Measurements from ENCODE around the gene ZNF695.
"Not testable (repeated sequence)": the region's sequence is repeated elsewhere in the genome, so short reads cannot be mapped to it uniquely, and the experiment has no call there.

Gene ZNF695

DNA sequence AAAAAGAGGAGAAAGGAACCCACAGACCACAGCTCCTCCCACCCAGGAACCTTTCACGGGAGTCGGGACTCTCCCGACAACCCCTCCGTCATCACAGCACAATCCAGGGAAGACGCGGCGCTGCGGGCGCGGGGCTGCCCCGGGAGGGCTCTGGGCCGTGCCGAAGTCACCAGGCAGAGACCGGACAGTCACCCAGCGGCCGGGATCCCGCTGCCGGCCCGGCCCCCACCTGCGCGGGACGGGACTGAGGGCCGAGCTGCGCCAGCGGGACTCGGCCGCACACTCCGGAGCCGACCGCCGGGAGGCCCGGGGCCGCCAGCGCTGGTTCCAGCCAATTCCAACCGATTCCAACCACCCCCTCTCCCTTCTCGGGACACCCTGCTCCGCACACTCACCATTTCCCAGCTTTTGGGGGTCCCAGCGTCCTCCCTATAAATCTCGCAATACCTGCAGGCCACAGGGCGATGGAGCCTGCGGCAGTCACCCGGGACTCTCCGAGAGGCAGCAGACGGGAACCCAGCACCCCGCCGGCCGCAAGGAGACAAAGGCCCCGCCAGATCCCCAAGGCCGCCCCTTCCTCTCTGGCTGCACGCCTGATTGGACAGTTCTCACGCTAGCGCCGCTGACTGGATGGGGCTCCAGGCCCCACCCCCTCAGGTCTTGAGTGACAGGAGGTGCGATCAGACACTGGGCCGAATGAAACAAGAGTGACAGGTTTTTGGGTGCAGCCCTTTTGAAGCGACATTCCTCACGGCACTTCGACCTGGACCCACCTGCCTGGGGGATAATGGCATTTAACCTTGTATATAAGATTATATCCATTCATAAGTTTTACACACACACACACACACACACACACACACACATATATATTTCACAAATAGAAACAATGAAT, at the start of gene ZNF695:
TSS of gene ZNF695 (minus strand) at position 547 of the 895 bp plus-strand sequence. CDS start at position 398, 149 bp downstream.
- DNase-seq, result peak; percentile 77

DNA sequence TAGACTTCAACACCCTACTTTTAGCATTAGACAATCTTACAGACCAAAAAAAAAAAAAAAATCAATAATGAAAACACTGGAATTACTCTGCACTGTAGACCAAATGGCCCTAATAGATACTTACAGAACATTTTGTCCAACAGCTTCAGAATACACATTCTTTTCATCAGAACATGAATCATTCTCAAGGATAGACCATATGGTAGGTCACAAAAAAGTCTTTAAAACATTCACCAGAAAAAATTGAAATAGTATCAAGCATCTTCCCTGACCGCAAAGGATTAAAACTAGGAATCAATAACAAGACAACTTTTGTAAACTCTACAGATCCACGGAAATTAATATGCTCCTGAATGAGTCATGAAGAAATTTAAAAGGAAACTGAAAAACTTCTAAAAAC, 48.2 kb upstream of the ZNF695 start:
- DNase-seq, result no peak

- DNase-seq, result no peak
These were observed 47.1 kb upstream of the ZNF695 start for GRCh38 chr1:247054992-247055415.

DNA sequence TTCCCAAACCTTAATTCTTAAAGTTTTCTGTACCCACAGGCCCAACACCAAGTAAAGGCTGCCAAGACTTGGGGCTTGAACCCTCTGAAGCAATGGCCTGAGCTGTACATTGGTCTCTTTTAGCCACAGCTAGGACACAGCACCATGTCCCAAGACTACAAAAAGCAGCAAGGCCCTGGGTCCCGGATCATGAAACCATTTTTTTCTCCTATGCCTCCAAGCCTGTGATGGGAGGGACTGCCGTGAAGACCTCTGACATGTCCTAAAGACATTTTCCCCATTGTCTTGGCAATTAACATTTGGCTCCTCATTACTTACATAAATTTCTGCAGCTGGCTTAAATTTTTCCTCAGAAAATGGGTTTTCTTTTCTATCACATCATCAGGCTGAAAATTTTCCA, 39.8 kb upstream of the ZNF695 start:
- DNase-seq, result no peak

- no peak for DNase-seq
These were observed 39.4 kb upstream of the ZNF695 start for GRCh38 chr1:247047260-247047659.

GRCh38 chr1:247043406-247043805, 35.5 kb upstream of the ZNF695 start:
- no peak for DNase-seq

DNA sequence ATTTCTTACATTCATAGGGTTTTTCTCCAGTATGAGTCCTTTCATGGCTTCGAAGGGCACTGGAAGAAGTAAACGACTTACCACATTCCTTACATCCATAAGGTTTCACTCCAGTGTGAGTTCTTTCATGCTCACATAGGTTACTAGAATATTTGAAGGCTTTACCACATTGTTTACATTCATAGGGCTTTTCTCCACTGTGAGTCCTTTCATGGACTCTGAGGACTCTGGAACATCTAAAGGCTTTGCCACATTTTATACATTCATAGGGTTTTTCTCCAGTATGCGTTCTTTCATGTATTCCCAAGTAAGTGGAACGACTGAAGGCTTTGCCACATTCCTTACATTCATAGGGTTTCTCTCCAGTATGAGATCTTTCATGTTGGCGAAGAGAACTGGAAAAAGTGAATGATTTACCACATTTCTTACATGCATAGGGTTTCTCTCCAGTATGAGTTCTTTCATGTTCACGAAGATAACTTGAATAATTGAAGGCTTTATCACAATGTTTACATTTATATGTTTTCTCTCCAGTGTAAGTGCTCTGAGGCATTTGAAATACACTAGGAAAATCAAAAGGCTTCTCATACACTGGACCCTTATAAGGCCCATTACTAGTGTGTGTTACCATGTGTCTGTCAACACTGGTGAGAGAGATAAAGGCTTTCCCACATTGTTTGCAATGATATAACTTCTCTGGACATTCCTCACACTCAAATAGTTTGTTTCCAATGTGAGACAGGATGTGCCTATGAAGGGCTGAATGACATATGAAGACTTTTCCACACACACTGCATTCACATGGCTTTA, 29.9 kb upstream of the ZNF695 start:
- no peak for DNase-seq

- DNase-seq, result not testable (repeated sequence)
These were observed 24.4 kb upstream of the ZNF695 start for GRCh38 chr1:247032306-247032705.

DNA sequence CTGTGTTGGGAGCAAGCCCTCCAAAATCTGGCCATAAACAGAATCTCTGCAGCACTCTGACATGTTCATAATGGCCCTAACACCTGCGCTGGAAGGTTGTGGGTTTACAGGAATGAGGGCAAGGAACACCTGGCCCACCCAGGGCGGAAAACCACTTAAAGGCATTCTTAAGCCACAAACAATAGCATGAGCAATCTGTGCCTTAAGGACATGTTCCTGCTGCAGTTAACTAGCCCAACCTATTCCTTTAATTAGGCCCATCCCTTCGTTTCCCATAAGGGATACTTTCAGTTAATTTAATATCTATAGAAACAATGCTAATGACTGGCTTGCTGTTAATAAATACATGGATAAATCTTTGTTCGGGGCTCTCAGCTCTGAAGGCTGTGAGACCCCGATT, 16.8 kb upstream of the ZNF695 start:
- DNase-seq, result not testable (repeated sequence)

- no peak for DNase-seq
These were observed 5.5 kb upstream of the ZNF695 start for GRCh38 chr1:247013391-247013790.

DNA sequence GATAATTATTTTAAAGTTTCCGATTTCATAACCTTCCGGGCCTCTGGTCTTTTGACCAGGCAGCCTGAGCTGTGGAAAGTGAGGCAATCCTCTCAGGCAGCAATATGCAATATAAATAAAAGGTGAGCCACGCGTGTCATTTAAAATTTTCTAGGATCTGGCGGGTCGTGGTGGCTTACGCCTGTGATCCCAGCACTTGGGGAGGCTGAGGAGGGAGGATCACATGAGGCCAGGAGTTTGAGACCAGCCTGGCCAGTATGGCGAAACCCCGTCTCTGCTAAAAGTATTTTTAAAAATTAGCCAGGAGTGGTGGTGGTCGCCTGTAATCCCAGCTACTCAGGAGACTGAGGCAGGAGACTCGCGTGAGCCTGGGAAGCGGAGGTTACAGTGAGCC, 546 bp upstream of the ZNF695 start:
- DNase-seq, result no peak

DNA sequence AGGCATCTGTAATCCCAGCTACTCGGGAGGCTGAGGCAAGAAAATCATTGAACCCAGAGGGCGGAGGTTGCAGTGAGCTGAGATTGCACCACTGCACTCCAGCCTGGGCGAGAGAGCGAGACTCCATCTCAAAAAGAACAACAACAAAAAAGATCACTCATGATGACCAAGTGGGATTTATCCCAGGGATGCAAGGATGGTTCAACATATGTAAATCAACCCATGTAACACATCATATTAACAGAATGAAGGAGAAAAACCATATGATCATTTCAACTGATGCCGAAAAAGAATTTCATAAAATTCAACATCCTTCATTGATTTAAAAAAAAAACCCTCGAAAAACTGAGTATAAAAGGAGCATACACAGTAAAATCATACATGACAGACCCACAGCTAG, 3.8 kb downstream of the ZNF695 start:
- not testable (repeated sequence) for DNase-seq

DNA sequence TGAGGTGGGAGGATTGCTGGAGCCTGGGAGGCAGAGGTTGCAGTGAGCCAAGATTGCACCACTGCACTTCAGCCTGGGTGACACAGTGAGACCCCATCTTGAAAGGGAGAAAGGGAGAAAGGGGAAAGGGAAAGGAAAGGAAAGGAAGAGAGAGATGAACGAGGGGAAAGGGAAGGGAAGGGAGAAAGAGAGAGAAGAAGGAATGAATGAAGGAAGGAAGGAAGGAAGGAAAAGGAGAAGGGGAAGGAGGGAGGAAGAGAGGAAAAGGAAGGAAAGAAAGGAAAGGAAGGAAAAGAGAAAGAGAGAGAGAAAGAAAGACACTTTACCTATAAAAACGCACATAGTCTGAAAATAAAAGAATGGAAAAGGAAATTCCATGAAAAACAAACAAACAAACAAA, 18.0 kb downstream of the ZNF695 start:
- no peak for DNase-seq

DNA sequence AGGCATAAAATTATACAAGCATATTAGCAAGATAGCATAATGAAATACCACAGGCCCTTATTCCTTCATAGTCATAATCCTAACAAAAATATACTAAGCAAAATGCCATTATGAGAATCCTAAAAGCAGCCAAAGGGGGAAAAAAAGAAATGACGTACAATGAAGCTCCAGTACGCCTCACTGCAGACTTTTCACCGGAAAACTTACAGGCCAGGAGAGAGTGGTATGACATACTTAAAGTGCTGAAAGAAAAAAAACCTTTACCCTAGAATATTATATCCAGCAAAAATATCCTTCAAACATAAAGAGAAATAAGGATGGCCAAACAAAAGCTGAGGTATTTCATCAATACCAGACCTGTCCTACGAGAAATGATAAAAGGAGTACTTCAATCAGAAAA, 19.5 kb downstream of the ZNF695 start:
- no peak for DNase-seq

DNA sequence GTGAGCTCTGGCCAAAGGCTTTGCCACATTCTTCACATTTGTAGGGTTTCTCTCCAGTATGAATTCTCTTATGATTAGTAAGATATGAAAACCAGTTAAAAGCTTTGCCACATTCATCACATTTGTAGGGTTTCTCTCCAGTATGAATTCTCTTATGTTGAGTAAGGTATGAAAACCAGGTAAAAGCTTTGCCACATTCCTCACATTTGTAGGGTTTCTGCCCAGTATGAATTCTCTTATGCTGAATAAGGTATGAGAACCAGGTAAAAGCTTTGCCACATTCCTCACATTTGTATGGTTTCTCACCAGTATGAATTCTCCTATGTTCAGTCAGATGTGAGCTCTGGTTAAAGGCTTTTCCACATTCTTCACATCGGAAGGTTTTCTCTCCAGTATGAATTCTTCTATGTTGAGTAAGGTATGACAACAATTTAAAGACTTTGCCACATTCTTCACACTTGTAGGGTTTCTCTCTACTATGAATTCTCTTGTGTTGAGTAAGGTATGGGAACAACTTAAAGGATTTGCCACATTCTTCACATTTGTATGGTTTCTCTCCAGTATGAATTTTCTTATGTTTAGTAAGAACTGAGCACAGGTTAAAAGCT, 20.7 kb downstream of the ZNF695 start:
- no peak for DNase-seq

DNA sequence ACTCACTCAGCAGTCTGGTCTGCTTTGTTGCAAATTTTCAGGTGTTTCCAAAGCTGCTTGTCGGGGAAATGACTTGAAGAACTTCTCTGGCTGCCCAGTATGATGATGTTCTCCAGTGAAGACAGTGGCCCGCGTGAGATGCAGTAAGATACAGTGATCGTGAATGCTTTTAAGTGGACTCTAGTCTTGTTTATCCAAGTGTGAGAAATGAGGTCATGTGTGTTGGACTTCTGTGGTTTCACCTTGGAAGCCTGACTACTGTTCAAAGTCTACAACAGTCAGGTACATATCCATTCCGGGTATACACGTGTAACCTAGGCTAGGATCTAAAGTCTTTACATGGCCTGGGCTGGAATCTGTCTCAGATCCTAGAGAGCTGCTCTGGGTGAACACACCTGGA, 29.1 kb downstream of the ZNF695 start:
- DNase-seq, result no peak

DNA sequence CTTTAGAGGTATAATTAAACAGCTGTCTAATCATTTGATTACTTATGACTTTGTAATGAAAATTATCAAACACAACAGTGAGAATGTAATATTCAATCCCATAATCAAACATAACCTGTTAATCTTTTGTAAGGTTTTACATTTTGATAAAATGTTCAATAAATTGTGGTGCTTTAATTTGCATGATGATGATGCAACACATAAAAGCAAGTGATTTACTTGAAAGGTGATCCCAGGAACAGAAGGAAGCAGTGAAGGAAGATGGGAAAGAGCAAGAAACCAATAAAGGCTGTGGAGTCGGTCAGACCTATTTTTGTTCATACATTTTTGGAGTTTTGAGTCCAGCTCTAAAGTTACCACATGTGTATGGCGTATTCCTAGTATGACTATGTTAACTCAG, 29.6 kb downstream of the ZNF695 start:
- no peak for DNase-seq

- no peak for DNase-seq
These were observed 35.9 kb downstream of the ZNF695 start for GRCh38 chr1:246971969-246972368.

DNA sequence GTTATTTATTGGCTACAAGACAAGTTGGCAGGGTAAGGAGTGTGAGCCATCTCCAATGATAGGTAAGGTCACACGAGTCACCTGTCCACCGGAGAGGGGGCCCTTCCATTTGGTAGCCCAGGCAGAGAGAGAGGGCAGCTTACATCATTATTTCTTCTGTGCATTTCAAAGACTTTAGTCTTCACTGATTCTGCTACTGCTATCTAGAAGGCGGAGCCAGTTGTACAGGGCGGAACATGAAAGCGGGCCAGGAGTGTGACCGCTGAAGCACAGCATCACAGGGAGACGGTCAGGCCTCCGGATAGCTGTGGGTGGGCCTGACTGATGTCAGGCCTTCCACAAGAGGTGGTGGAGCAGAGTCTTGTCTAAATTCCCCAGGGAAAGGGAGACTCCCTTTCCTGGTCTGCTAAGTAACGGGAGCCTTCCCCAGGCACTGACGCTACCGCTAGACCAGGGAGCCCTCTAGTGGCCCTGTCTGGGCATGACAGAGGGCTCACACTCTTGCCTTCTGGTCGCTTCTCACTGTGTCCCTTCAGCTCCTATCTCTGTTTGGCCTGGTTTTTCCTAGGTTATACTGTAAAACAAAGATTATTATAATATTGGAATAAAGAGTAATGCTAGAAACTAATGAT, 36.7 kb downstream of the ZNF695 start:
- DNase-seq, result peak; percentile 21

DNA sequence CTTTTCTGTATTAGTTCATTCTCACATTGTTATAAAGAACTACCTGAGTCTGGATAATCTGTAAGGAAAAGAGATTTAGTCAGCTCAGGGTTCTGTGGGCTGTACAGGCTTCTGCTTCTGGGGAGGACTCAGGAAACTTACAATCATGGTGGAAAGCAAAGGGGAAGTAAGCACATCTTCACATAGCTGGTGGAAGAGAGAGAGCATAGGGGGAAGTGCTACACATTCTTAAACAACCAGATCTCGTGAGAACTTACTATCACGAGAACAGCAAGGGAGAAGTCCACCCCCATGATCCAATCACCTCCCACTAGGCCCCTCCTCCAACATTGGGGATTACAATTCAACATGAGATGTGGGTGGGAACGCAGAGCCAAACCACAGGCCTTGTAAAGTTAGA, 38.2 kb downstream of the ZNF695 start:
- no peak for DNase-seq

DNA sequence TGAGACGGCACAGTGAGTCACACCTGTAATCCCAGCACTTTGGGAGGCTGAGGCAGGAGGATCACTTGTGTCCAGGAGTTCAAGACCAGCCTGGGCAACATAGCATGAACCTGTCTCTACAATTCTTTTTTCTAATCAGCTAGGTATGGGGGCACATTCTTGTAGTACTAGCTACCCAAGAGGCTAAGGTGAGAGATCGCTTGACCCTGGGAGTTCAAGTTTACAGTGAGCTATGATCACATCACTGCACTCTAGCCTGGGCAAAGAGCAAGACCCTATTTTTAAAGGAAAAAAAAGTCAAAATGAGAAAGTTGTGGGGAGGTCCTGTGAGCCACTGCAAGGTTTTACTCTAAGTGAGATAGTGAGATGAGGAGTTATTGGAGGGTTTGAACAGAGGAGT, 41.4 kb downstream of the ZNF695 start:
- DNase-seq, result no peak

DNA sequence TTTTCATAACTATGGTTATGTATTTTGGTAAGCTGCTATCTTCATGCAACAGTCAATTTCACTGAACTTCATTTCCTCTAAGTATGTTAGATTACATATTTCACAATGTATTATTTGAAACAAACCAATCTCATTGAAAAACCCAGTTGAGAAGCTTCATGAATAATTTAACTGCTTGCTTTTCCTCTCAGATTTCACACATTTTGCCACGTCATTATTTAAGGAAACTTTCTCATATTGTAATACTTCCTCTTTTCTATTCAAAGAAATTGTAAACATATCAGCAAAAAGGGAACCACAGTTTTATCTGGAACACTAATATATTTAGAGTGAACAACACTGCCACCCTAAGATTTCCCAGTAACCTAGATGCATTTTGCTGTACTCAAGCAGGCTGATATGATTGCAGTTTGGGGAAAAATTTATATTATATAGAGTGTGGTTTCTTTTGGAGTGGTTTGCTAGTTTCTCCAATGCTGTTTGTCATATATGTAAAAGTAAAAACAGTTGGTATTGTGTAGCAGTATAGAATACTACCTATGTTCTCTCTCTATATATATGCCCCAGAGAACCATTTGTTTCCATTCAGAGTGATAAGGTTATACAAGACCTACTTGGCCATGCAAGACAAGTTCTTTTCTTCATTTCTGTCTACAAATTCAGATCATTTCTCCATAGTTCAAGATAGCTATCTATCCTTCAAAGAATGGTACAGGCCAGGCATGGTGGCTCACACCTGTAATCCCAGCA, 47.7 kb downstream of the ZNF695 start:
- no peak for DNase-seq

Data from NCI-H748 treated with DMSO at 0.1 percent for 48 hours (cell line).